PC-3 (cell line): ENCODE results near the gene SLC6A17. TPM values are rescaled to one million over a fixed set of nuclear protein-coding genes. Genes with fewer than 3 reads are reported as not detected.

Experiments used
- ATAC-seq: fragments of 200-7000 bp; cut with Tn5 transposase; 2 replicates; pipeline ENCODE4 v1.9.1; 2020; ENCODE audit warnings: mild to moderate bottlenecking, moderate library complexity
- BruUV-seq: library from RNA; stranded (reverse); fragments of 400-500 nt; replicated peaks from 2 replicates; lab custom pipeline; 2021; lab: Mats Ljungman, UMichigan
- CTCF ChIA-PET: fragments of 300-600 bp; sonication (Branson Sonifier 250); formaldehyde crosslinking; loops from one replicate; lab custom pipeline; 2022; ENCODE audit warnings: antibody characterized with exemption; lab: Charles Lee
- POLR2A ChIA-PET: fragments of 300-600 bp; sonication (Branson Sonifier 250); formaldehyde crosslinking; loops from one replicate; lab custom pipeline; 2022; ENCODE audit warnings: antibody characterized with exemption; ENCODE audit not compliant: unreplicated experiment; lab: Charles Lee
- DNase-seq: peaks from one replicate; pipeline ENCODE4 v3.0.0-alpha.2; 2015
- H2AFZ ChIP-seq: fragments of 300-600 bp; sonication (generic); 2 replicates; pipeline ENCODE4 v1.6.0; 2016; ENCODE audit warnings: antibody characterized with exemption, low read length
- H3F3A ChIP-seq: fragments of 300-600 bp; sonication (generic); one replicate; pipeline ENCODE4 v1.6.0; 2017; ENCODE audit warnings: antibody characterized with exemption, low read length, control low read depth, mild to moderate bottlenecking; ENCODE audit not compliant: unreplicated experiment
- H3K27ac ChIP-seq: fragments of 300-600 bp; sonication (generic); 2 replicates; pipeline ENCODE4 v1.5.1; 2016; ENCODE audit warnings: mild to moderate bottlenecking, low read length
- H3K27me3 ChIP-seq: fragments of 300-600 bp; sonication (generic); 2 replicates; pipeline ENCODE4 v1.6.1; 2016; ENCODE audit warnings: low read length, mixed read lengths
- H3K36me3 ChIP-seq: fragments of 300-600 bp; sonication (generic); 2 replicates; pipeline ENCODE4 v1.6.1; 2016; ENCODE audit warnings: low read depth, mixed run types, low read length, mixed read lengths
- H3K4me1 ChIP-seq: fragments of 300-600 bp; sonication (generic); 2 replicates; pipeline ENCODE4 v1.5.1; 2016; ENCODE audit warnings: low read length; ENCODE audit not compliant: insufficient read depth
- H3K4me2 ChIP-seq: fragments of 300-600 bp; sonication (generic); 2 replicates; pipeline ENCODE4 v1.6.0; 2016; ENCODE audit warnings: low read length
- H3K4me3 ChIP-seq: fragments of 300-600 bp; sonication (generic); 2 replicates; pipeline ENCODE4 v1.5.1; 2016; ENCODE audit warnings: mild to moderate bottlenecking, low read length, mixed read lengths
- H3K79me2 ChIP-seq: fragments of 300-600 bp; sonication (generic); 2 replicates; pipeline ENCODE4 v1.6.1; 2017; ENCODE audit warnings: low read length, mixed read lengths
- H3K9ac ChIP-seq: fragments of 300-600 bp; sonication (generic); 2 replicates; pipeline ENCODE4 v1.6.0; 2016; ENCODE audit warnings: mild to moderate bottlenecking, low read length
- H3K9me2 ChIP-seq: fragments of 300-600 bp; sonication (generic); replicated peaks from 2 replicates; pipeline ENCODE4 v1.6.1; 2016; ENCODE audit warnings: mixed run types, low read length, mixed read lengths
- H3K9me3 ChIP-seq: fragments of 300-600 bp; sonication (generic); 2 replicates; pipeline ENCODE4 v1.6.1; 2016; ENCODE audit warnings: low read length, mixed read lengths
- H4K20me1 ChIP-seq: fragments of 300-600 bp; sonication (generic); 2 replicates; pipeline ENCODE4 v1.6.1; 2016; ENCODE audit warnings: low read length, mixed read lengths
- EZH2 ChIP-seq: fragments of 300-600 bp; sonication (generic); IDR thresholded peaks from one replicate; pipeline ENCODE4 v1.6.1; 2017; ENCODE audit warnings: antibody characterized with exemption, mild to moderate bottlenecking, low read length; ENCODE audit not compliant: unreplicated experiment
- EZH2phosphoT487 ChIP-seq: fragments of 300-600 bp; sonication (generic); IDR thresholded peaks from 2 replicates; pipeline ENCODE4 v1.6.1; 2018; ENCODE audit warnings: mild to moderate bottlenecking, antibody characterized with exemption, low read length, borderline replicate concordance
- intact Hi-C: fragments of 100-400 bp; cut with micrococcal nuclease; formaldehyde crosslinking; loops from 2 replicates; pipeline ENCODE4 v1.9.0; 2023
- total RNA-seq: library from RNA; depleted of rRNA; stranded (reverse); fragments of >200 nt; gene quantifications from 2 replicates; pipeline ENCODE4 v1.2.3, GENCODE V29; 2014
- TF ChIP-seq, protein P1 (sequence below): fragments of 300-600 bp; sonication (generic); conservative IDR thresholded peaks from 2 replicates; pipeline ENCODE4 v1.5.1; 2017; ENCODE audit warnings: antibody characterized with exemption, low read depth, mild to moderate bottlenecking, low read length

SLC6A17 gene
- total RNA-seq, 1 experiment from 2014 or later, result not detected

DNA sequence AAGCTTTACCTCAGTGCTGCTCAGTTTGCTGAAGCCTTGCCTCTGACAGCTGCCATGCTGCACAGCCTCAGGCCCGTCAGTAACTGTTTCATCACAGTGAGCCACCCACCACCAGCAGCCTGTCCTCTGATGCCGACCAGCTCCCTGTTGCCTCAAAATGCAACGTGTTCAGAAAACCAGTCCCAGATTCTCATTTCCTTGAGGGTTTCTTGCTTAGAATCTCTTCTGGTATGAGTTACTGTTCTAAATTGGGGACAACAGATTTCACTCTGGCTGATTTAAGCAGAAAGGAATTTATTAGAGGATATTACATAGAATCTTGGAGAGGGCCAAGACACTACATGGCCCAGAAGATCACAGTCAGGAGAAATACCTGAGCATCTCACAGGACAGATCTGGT, 27.1 kb upstream of the SLC6A17 start:
- no peak overlapping the region for H3K27ac ChIP-seq
- intact Hi-C loops, result no loop called here
- H3K9me3 ChIP-seq, result no peaks in the 10 kb centered on the region
- ATAC-seq (no peak), DNase-seq (peak; percentile 11)
- H3K9me2 ChIP-seq, result no peaks in the 10 kb centered on the region
- POLR2A ChIA-PET, result no interaction called here
- no peaks in the 10 kb centered on the region for H3K27me3 ChIP-seq
- H3K79me2 ChIP-seq, result no peaks in the 10 kb centered on the region
- H3K4me2 ChIP-seq, result no peak overlapping the region
- no peak overlapping the region for H2AFZ ChIP-seq
- BruUV-seq, result no TSS peak
- H3K4me3 ChIP-seq, result no peak overlapping the region
- no peaks in the 10 kb centered on the region; the same call in 1 of the 2 replicates for H3K4me1 ChIP-seq
- no peak overlapping the region for H3K9ac ChIP-seq
- CTCF ChIA-PET, result no interaction called here
- H3K36me3 ChIP-seq, result no peaks in the 10 kb centered on the region
- no peaks in the 10 kb centered on the region for H4K20me1 ChIP-seq
- TF ChIP-seq, protein P1, sequence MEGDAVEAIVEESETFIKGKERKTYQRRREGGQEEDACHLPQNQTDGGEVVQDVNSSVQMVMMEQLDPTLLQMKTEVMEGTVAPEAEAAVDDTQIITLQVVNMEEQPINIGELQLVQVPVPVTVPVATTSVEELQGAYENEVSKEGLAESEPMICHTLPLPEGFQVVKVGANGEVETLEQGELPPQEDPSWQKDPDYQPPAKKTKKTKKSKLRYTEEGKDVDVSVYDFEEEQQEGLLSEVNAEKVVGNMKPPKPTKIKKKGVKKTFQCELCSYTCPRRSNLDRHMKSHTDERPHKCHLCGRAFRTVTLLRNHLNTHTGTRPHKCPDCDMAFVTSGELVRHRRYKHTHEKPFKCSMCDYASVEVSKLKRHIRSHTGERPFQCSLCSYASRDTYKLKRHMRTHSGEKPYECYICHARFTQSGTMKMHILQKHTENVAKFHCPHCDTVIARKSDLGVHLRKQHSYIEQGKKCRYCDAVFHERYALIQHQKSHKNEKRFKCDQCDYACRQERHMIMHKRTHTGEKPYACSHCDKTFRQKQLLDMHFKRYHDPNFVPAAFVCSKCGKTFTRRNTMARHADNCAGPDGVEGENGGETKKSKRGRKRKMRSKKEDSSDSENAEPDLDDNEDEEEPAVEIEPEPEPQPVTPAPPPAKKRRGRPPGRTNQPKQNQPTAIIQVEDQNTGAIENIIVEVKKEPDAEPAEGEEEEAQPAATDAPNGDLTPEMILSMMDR, result no peak
- TF ChIP-seq EZH2phosphoT487 (no peak), EZH2 (no peak)
- H3F3A ChIP-seq, result no peaks in the 10 kb centered on the region

DNA sequence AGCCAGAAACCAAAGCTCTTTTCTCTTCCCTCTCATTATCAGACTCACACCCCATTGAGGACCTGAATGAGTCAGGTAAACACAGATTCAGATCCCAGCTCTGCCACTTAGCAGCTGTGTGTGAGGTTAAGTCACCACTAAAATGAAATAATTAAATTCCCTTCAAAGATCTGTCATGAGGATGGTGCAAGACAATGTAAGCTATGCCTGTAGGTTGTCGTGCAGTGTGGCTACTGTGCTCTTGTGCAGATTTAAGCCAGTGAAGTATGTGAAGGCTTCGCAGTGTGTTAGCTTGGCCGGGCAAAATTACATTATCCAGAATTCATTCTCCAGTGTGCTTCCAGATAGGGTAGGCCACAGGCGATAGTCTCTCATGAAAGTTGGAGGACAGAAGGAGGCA, 24.5 kb upstream of the SLC6A17 start:
- Histone ChIP-seq H3K4me1 (no peaks in the 10 kb centered on the region; the same call in 1 of the 2 replicates), H4K20me1 (no peaks in the 10 kb centered on the region), H3F3A (no peaks in the 10 kb centered on the region), H2AFZ (no peak overlapping the region), H3K36me3 (no peaks in the 10 kb centered on the region), H3K9ac (no peak overlapping the region), H3K9me2 (no peaks in the 10 kb centered on the region), H3K4me2 (no peak overlapping the region), H3K9me3 (no peaks in the 10 kb centered on the region), H3K27me3 (peaks cover 20% of the 10 kb centered on the region; the same call in 1 of the 2 replicates), H3K79me2 (no peaks in the 10 kb centered on the region), H3K4me3 (no peak overlapping the region), H3K27ac (no peak overlapping the region)
- CTCF ChIA-PET, result no interaction called here
- POLR2A ChIA-PET, result no interaction called here
- DNase-seq (no peak), ATAC-seq (no peak)
- intact Hi-C loops, result no loop called here
- TF ChIP-seq EZH2phosphoT487, result no peak
- TF ChIP-seq EZH2, result no peak
- TF ChIP-seq, protein P1, result no peak
- no TSS peak for BruUV-seq

DNA sequence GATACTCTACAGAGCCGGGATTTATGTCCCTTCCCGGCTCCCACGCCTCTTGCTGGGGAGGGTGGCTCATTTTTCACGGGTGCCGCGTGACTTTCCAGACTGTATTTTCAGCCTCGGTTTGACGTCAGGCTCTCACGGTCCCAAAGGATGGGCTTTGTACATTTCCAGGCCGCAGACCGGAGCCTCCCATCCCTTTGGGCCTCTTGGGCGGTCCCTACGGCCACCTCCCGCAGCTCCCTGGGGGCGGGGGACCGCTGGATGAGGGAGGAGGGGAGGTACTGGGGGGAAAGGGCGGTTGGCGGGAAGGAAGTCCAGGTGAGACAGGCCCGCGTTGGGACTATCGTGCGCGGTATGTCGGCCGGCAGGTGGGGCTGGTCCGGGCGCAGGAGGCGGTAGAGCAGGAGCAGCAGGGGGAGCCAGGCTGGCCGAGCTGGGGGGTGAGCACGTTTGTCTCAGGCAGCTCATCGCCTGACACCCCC, 20.1 kb upstream of the SLC6A17 start:
- DNase-seq (no peak), ATAC-seq (no peak)
- H3K79me2 ChIP-seq, result no peaks in the 10 kb centered on the region
- H3K27me3 ChIP-seq, result peaks cover 20% of the 10 kb centered on the region; the same call in 1 of the 2 replicates
- no peaks in the 10 kb centered on the region for H4K20me1 ChIP-seq
- intact Hi-C loops, result no loop called here
- CTCF ChIA-PET, result no interaction called here
- POLR2A ChIA-PET, result no interaction called here
- TF ChIP-seq EZH2 (no peak), EZH2phosphoT487 (no peak)
- TF ChIP-seq, protein P1, result no peak
- no peaks in the 10 kb centered on the region for H3F3A ChIP-seq
- H2AFZ ChIP-seq, result no peak overlapping the region
- no peak overlapping the region for H3K4me2 ChIP-seq
- H3K4me1 ChIP-seq, result no peaks in the 10 kb centered on the region
- no peak overlapping the region for H3K9ac ChIP-seq
- no peak overlapping the region for H3K4me3 ChIP-seq
- H3K9me3 ChIP-seq, result no peaks in the 10 kb centered on the region
- BruUV-seq, result no TSS peak
- no peaks in the 10 kb centered on the region for H3K9me2 ChIP-seq
- no peaks in the 10 kb centered on the region for H3K36me3 ChIP-seq
- no peak overlapping the region for H3K27ac ChIP-seq
